Activated naive CD4-positive, alpha-beta T cell treated with anti-CD3 and anti-CD28 coated beads, Interleukin-2, amount 10 ng/mL, durations not matched to agents 7 days and 5 days (primary cell): Measurements from ENCODE around the gene MAML2.

Source experiments
- CTCF ChIA-PET: fragments of 350-600 bp; sonication (Branson Sonifier 250); formaldehyde crosslinking; loops from one replicate; lab custom pipeline; 2021; ENCODE audit warnings: antibody characterized with exemption; lab: Charles Lee
- DNase-seq: peaks from one replicate; pipeline ENCODE4 v3.0.0-alpha.2; 2020
- H3K27ac Mint-ChIP-seq: one replicate; pipeline ENCODE4 v1.8.0; 2021; ENCODE audit warnings: mild to moderate bottlenecking, moderate library complexity, mixed read lengths
- H3K27me3 Mint-ChIP-seq: one replicate; pipeline ENCODE4 v1.8.0; 2021; ENCODE audit warnings: mild to moderate bottlenecking, mixed read lengths
- H3K36me3 Mint-ChIP-seq: one replicate; pipeline ENCODE4 v1.8.0; 2021; ENCODE audit warnings: mixed read lengths
- H3K4me1 Mint-ChIP-seq: one replicate; pipeline ENCODE4 v1.8.0; 2021; ENCODE audit warnings: mixed read lengths
- H3K4me3 Mint-ChIP-seq: one replicate; pipeline ENCODE4 v1.8.0; 2021; ENCODE audit warnings: mild to moderate bottlenecking, moderate library complexity, mixed read lengths
- H3K9me3 Mint-ChIP-seq: one replicate; pipeline ENCODE4 v1.8.0; 2021; ENCODE audit warnings: mixed read lengths

The MAML2 gene

DNA sequence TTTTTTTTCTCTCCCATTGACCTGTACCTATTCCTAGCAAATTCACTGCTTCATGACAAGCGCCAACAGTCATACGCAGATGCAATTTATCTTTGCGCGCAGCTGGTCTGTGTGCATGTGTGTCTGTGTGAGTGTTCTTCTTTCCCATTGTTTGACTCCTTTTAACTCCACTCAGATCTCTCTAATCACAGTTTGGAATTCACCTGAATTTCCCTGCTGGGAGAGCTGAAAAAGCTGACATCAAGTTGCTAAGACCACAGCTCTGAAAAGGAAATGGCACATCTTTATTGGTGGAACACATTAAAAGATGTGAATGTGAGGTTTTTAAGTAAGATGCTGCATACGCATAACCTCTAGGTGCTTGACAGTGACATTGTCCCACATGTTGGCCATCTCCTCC is 231.7 kb downstream of the MAML2 start:
- H3K27me3 Mint-ChIP-seq, result no peaks in the 10 kb centered on the region
- no peak overlapping the region for H3K27ac Mint-ChIP-seq
- no peak for DNase-seq
- no peak overlapping the region for H3K4me3 Mint-ChIP-seq
- peaks cover 42% of the 10 kb centered on the region for H3K36me3 Mint-ChIP-seq
- CTCF ChIA-PET, result interaction anchor here (0.6 to 1.7 kb wide), 2 partner anchors 16 to 232 kb away, joined by 3 to 5 read pairs; partner anchors contain the start of gene MAML2
- H3K4me1 Mint-ChIP-seq, result peaks cover 22% of the 10 kb centered on the region
- H3K9me3 Mint-ChIP-seq, result no peaks in the 10 kb centered on the region

DNA sequence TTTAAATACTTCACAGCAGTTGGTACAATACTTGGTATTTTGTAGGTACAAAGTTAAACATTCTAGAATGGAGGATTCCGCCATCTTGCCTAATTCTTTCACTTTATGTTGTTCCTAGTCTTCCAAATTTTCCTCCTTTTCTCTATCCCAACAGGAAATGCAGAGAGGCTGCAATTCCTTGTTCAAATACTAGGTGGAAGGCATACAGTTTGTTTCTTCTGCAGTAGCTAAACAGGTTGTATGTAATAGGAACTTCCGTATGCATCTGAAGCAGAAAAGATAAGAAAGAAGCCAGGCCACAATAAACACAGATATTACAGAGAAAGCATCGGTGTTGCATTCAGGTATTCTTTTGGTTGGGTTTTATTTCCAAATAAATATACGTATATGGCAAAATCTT is 232.7 kb downstream of the MAML2 start:
- Mint-ChIP-seq H3K4me1 (peaks cover 32% of the 10 kb centered on the region), H3K4me3 (no peak overlapping the region), H3K36me3 (peaks cover 34% of the 10 kb centered on the region), H3K9me3 (no peaks in the 10 kb centered on the region), H3K27ac (no peak overlapping the region), H3K27me3 (no peaks in the 10 kb centered on the region)
- CTCF ChIA-PET, result no interaction called here
- DNase-seq, result no peak

DNA sequence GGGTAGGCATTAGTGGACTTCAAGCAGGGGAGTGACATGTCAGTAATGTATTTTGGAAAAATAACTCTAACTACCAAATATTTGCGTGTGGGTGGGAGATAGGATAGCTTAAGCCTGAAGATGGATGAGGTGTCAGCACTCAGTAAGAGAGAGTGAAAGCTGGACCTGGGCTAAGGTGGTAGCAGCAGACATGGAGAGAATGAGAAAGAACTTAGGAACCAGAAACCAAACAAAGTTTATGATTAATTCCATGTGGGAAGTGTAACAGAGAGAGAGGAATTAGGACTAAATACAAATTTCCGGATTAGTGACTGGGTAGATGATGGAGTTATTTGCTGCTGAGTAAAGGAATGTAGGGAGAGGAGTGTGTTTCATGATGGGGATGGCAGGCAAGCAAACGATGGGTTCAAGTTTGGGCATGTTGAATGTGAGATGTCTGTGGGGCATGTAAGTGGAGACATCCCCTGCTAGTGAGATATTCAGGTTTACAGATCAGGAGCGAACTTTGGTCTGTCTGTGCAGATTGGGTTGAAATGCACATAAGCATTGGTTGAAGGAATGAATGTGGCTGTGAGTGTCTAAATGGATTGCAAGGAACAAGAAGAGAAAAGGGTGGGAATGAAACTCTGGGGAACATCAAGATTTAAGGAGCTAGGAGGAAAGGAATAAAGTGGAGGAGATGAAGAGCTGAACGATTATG is 233.5 kb downstream of the MAML2 start:
- Mint-ChIP-seq H3K9me3 (no peaks in the 10 kb centered on the region), H3K27me3 (no peaks in the 10 kb centered on the region), H3K27ac (no peak overlapping the region), H3K36me3 (peaks cover 27% of the 10 kb centered on the region), H3K4me1 (peaks cover 34% of the 10 kb centered on the region), H3K4me3 (no peak overlapping the region)
- CTCF ChIA-PET, result no interaction called here
- DNase-seq, result no peak

- Mint-ChIP-seq H3K4me3 (no peak overlapping the region), H3K27ac (no peak overlapping the region), H3K36me3 (peaks cover 26% of the 10 kb centered on the region), H3K27me3 (no peaks in the 10 kb centered on the region), H3K4me1 (peaks cover 23% of the 10 kb centered on the region), H3K9me3 (no peaks in the 10 kb centered on the region)
- CTCF ChIA-PET, result interaction anchor here (0.6 kb wide), 2 partner anchors 12 to 258 kb away, joined by 3 to 4 read pairs; no protein-coding TSS in a partner anchor
- DNase-seq, result no peak
These were observed 235.7 kb downstream of the MAML2 start for GRCh38 chr11:96107143-96107824.

GRCh38 chr11:96106645-96107044 is 236.3 kb downstream of the MAML2 start:
- H3K4me1 Mint-ChIP-seq, result peaks cover 22% of the 10 kb centered on the region
- CTCF ChIA-PET, result interaction anchor here (0.6 to 1.0 kb wide), 2 partner anchors 13 to 271 kb away, joined by 3 to 4 read pairs; no protein-coding TSS in a partner anchor
- H3K27ac Mint-ChIP-seq, result no peak overlapping the region
- no peaks in the 10 kb centered on the region for H3K9me3 Mint-ChIP-seq
- H3K4me3 Mint-ChIP-seq, result no peak overlapping the region
- no peak for DNase-seq
- peaks cover 29% of the 10 kb centered on the region for H3K36me3 Mint-ChIP-seq
- no peaks in the 10 kb centered on the region for H3K27me3 Mint-ChIP-seq

DNA sequence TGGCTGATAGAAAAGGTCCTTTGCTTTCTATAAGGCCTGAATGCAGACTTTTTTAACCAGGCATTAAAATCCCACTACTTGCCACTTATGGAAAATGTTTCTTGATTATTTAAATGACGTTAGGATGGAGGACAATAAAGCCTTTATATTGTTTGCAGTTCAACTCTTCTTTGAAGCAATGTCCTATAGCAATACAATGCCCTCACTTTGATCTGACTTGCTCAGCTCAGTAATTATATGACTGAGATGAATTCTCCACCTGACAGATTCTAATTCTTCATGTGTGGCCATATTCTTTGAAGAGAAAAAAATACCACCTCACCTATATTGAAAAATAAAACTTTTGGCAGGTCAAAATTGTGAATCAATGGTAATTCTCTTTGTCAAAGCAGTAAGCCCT is 237.1 kb downstream of the MAML2 start:
- peaks cover 20% of the 10 kb centered on the region for H3K4me1 Mint-ChIP-seq
- H3K9me3 Mint-ChIP-seq, result no peaks in the 10 kb centered on the region
- DNase-seq, result no peak
- no peak overlapping the region for H3K27ac Mint-ChIP-seq
- CTCF ChIA-PET, result interaction anchor here (1.0 kb wide), 1 partner anchor 270 kb away, joined by 3 read pairs; no protein-coding TSS in a partner anchor
- no peak overlapping the region for H3K4me3 Mint-ChIP-seq
- H3K36me3 Mint-ChIP-seq, result peaks cover 30% of the 10 kb centered on the region
- no peaks in the 10 kb centered on the region for H3K27me3 Mint-ChIP-seq

DNA sequence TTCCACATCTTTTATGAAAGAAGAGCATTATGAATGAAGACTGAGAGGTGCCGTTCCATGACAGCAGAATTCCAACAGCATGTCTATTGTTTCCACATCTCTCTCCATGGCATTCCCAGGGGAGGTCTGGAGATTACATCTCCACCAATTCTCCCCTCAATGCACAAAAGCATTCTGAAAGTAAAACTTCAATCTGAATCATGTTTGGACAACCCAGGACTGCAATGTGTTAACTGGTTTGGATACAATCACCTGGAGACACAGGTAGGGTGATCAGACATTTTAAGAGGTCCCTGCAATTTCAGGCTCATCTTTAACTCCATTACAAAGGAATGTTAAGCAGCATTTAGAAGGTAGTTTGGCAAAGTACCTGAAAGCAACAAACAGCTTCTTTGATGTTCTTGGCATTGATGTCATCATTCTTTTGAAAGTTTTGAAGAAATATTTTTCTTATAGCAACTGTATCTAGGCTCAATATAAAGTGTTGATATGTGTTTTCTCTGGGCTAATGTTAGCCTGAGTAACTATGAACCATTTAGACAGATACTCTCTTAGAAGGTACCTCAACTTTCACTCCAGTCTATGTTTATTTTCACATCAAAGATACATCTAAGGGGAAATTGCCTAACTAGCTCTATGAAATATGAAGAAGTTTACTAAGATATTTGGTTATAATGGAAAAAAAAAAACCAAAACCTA is 237.6 kb downstream of the MAML2 start:
- Mint-ChIP-seq H3K9me3 (no peaks in the 10 kb centered on the region), H3K27ac (no peak overlapping the region), H3K4me1 (peaks cover 20% of the 10 kb centered on the region), H3K4me3 (no peak overlapping the region), H3K36me3 (peaks cover 28% of the 10 kb centered on the region), H3K27me3 (no peaks in the 10 kb centered on the region)
- no peak for DNase-seq
- CTCF ChIA-PET, result interaction anchor here (1.0 kb wide), 1 partner anchor 270 kb away, joined by 3 read pairs; no protein-coding TSS in a partner anchor

- Mint-ChIP-seq H3K4me1 (peaks cover 20% of the 10 kb centered on the region), H3K9me3 (no peaks in the 10 kb centered on the region), H3K36me3 (peaks cover 30% of the 10 kb centered on the region), H3K27me3 (no peaks in the 10 kb centered on the region), H3K27ac (no peak overlapping the region), H3K4me3 (no peak overlapping the region)
- CTCF ChIA-PET, result no interaction called here
- DNase-seq, result no peak
These were observed 238.5 kb downstream of the MAML2 start for GRCh38 chr11:96104496-96104895.

DNA sequence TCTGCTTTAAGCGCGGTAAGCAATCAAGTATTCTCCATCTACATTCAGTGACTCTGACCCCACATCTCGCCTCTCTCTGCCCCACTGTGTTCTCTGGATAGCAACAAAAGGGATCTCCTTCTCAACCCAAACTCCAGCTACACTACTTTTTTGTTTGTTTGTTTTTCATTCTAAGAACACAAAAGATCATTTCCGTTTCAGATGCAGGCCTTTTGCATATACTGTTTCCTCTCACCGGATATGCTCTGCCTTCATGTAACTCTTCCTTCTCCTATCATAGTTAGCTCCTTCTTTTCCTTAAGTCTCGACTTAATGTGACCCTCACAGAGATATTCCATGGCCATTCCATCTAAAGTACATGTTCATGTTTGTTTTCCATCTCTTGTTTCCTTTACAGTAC is 239.3 kb downstream of the MAML2 start:
- Mint-ChIP-seq H3K4me3 (no peak overlapping the region), H3K36me3 (peaks cover 30% of the 10 kb centered on the region), H3K9me3 (no peaks in the 10 kb centered on the region), H3K4me1 (peaks cover 20% of the 10 kb centered on the region), H3K27ac (peak overlapping the region; percentile 22), H3K27me3 (no peaks in the 10 kb centered on the region)
- no peak for DNase-seq
- CTCF ChIA-PET, result no interaction called here

- H3K27ac Mint-ChIP-seq, result no peak overlapping the region
- CTCF ChIA-PET, result no interaction called here
- no peak for DNase-seq
- H3K4me1 Mint-ChIP-seq, result peaks cover 20% of the 10 kb centered on the region
- H3K9me3 Mint-ChIP-seq, result no peaks in the 10 kb centered on the region
- H3K27me3 Mint-ChIP-seq, result no peaks in the 10 kb centered on the region
- H3K4me3 Mint-ChIP-seq, result no peak overlapping the region
- H3K36me3 Mint-ChIP-seq, result peaks cover 28% of the 10 kb centered on the region
These were observed 239.9 kb downstream of the MAML2 start for GRCh38 chr11:96103102-96103501.

DNA sequence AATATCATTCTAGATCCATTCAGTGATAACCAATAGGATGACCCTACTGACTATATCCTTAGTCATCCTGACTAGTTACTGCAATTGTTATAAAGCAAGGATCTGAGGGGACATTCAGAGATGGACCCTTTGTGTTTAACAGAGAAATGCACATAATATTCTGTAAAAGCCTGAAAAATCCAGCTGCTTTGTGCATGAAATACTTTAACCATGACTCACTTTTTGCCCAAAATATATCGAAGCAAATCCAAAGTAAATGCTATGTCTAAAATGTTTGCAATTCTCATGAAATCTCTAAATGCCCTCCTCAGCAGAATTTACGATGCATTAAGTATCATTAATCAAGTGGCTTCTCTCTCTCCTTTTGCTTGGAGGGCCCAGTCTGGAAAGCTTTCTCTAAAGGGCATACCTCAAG is 240.3 kb downstream of the MAML2 start:
- CTCF ChIA-PET, result no interaction called here
- Mint-ChIP-seq H3K27me3 (no peaks in the 10 kb centered on the region), H3K36me3 (peaks cover 24% of the 10 kb centered on the region), H3K27ac (no peak overlapping the region), H3K9me3 (no peaks in the 10 kb centered on the region), H3K4me3 (no peak overlapping the region), H3K4me1 (peaks cover 20% of the 10 kb centered on the region)
- DNase-seq, result no peak

- DNase-seq, result no peak
- Mint-ChIP-seq H3K4me3 (no peak overlapping the region), H3K36me3 (peaks cover 22% of the 10 kb centered on the region), H3K9me3 (no peaks in the 10 kb centered on the region), H3K27ac (no peak overlapping the region), H3K4me1 (peaks cover 15% of the 10 kb centered on the region), H3K27me3 (no peaks in the 10 kb centered on the region)
- CTCF ChIA-PET, result interaction anchor here (1.2 kb wide), 1 partner anchor 242 kb away, joined by 4 read pairs; the partner anchor contains the start of gene MAML2
These were observed 241.8 kb downstream of the MAML2 start for GRCh38 chr11:96101146-96101545.

DNA sequence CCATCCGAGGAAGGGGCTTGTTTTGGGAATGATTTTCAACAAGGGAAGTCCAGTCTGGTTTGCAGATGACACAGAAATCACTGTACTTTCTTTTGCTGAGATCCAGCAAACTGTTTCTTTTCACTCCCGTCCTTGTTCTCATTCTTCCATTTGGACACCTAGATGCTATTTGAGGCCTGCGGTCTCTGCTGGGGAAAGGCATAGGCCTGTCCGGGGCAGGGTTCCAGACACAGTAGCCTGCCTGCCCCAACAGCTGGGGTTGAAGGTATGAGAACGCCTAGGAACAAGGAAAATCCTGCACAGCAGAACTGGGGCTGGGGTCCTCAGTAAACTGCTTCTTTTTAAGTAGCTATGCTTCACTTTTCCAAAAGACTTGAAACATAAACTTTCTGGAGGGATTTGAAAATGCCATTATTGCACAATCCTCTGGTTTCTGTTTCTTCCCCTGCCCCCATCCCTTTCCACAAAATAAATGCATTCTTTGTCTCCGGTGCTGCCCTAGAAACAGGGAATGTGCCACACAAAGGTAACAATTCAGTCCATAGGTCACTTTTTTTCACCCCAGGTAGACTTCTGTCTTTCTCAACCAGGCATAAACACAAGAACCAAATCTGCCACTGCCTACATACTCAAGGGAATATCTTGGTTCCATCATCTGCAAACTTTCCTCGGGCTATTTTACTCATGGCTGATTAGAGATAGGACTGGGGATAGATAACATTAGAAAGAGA is 244.3 kb downstream of the MAML2 start:
- Mint-ChIP-seq H3K4me3 (no peak overlapping the region), H3K27ac (no peak overlapping the region), H3K27me3 (no peaks in the 10 kb centered on the region), H3K9me3 (no peaks in the 10 kb centered on the region), H3K36me3 (peaks cover 21% of the 10 kb centered on the region), H3K4me1 (peaks cover 2% of the 10 kb centered on the region)
- CTCF ChIA-PET, result no interaction called here
- no peak for DNase-seq
